Muscle layer of colon (tissue), 2 donors: Measurements from ENCODE around the gene HEXB.

Source experiments
- H3K27ac ChIP-seq: one replicate; pipeline ENCODE4 v1.7.0; 2013; ENCODE audit warnings: low read depth, mild to moderate bottlenecking, low read length, moderate library complexity
- H3K27me3 ChIP-seq, 2 donors: one replicate each; pipeline ENCODE4 v1.7.0; 2013; ENCODE audit warnings: low read length in 2 of 2, mild to moderate bottlenecking in 2 of 2; ENCODE audit not compliant: insufficient read depth in 2 of 2, control insufficient read depth in 1 of 2
- H3K36me3 ChIP-seq: one replicate; pipeline ENCODE4 v1.7.0; 2013; ENCODE audit warnings: mild to moderate bottlenecking, low read length; ENCODE audit not compliant: insufficient read depth
- H3K4me1 ChIP-seq: one replicate; pipeline ENCODE4 v1.7.0; 2013; ENCODE audit warnings: mild to moderate bottlenecking, low read length; ENCODE audit not compliant: insufficient read depth
- H3K4me3 ChIP-seq, 2 donors: one replicate each; pipeline ENCODE4 v1.7.0; 2013; ENCODE audit warnings: low read length in 2 of 2, low read depth in 1 of 2, mild to moderate bottlenecking in 1 of 2, moderate library complexity in 1 of 2
- H3K9ac ChIP-seq: one replicate; pipeline ENCODE4 v1.7.0; 2013; ENCODE audit warnings: low read length
- H3K9me3 ChIP-seq: one replicate; pipeline ENCODE4 v1.7.0; 2013; ENCODE audit warnings: mild to moderate bottlenecking, low read length
- donor health status: abdominal sarcoma.
- donor health status: Adenocarcinoma of cecum.

Gene HEXB

GRCh38 chr5:74643111-74643562 lies 41.9 kb upstream of the HEXB start:
- no peaks in the 10 kb centered on the region for H3K36me3 ChIP-seq
- no peak overlapping the region for H3K9ac ChIP-seq
- no peak overlapping the region for H3K27ac ChIP-seq
- peaks cover 18% of the 10 kb centered on the region for H3K4me1 ChIP-seq
- H3K4me3 ChIP-seq, result no peak overlapping the region
- no peaks in the 10 kb centered on the region for H3K9me3 ChIP-seq
- H3K27me3 ChIP-seq, result no peaks in the 10 kb centered on the region

GRCh38 chr5:74647096-74647495 lies 37.9 kb upstream of the HEXB start:
- Histone ChIP-seq H3K27me3 (no peaks in the 10 kb centered on the region), H3K9me3 (no peaks in the 10 kb centered on the region), H3K27ac (no peak overlapping the region), H3K36me3 (no peaks in the 10 kb centered on the region), H3K4me3 (no peak overlapping the region), H3K9ac (no peak overlapping the region), H3K4me1 (peaks cover 6% of the 10 kb centered on the region)

GRCh38 chr5:74648835-74649293 lies 36.2 kb upstream of the HEXB start:
- H3K9ac ChIP-seq, result no peak overlapping the region
- H3K27ac ChIP-seq, result no peak overlapping the region
- H3K36me3 ChIP-seq, result no peaks in the 10 kb centered on the region
- H3K4me3 ChIP-seq, result no peak overlapping the region
- no peaks in the 10 kb centered on the region for H3K9me3 ChIP-seq
- no peaks in the 10 kb centered on the region for H3K4me1 ChIP-seq
- no peaks in the 10 kb centered on the region for H3K27me3 ChIP-seq

- Histone ChIP-seq H3K9me3 (no peaks in the 10 kb centered on the region), H3K27ac (no peak overlapping the region), H3K4me3 (no peak overlapping the region), H3K4me1 (no peaks in the 10 kb centered on the region), H3K36me3 (no peaks in the 10 kb centered on the region), H3K9ac (no peak overlapping the region), H3K27me3 (no peaks in the 10 kb centered on the region)
Measured at GRCh38 chr5:74649421-74649973, 35.5 kb upstream of the HEXB start.

GRCh38 chr5:74651710-74652109 lies 33.3 kb upstream of the HEXB start:
- no peak overlapping the region for H3K9ac ChIP-seq
- no peaks in the 10 kb centered on the region for H3K4me1 ChIP-seq
- no peaks in the 10 kb centered on the region for H3K36me3 ChIP-seq
- no peaks in the 10 kb centered on the region for H3K9me3 ChIP-seq
- H3K27me3 ChIP-seq, result no peaks in the 10 kb centered on the region
- H3K27ac ChIP-seq, result no peak overlapping the region
- H3K4me3 ChIP-seq, result no peak overlapping the region

GRCh38 chr5:74652576-74652975 lies 32.5 kb upstream of the HEXB start:
- H3K27ac ChIP-seq, result no peak overlapping the region
- H3K4me3 ChIP-seq, result no peak overlapping the region
- H3K4me1 ChIP-seq, result no peaks in the 10 kb centered on the region
- H3K9ac ChIP-seq, result no peak overlapping the region
- H3K27me3 ChIP-seq, result no peaks in the 10 kb centered on the region
- H3K9me3 ChIP-seq, result no peaks in the 10 kb centered on the region
- no peaks in the 10 kb centered on the region for H3K36me3 ChIP-seq

GRCh38 chr5:74653991-74654390 lies 31.0 kb upstream of the HEXB start:
- no peaks in the 10 kb centered on the region for H3K36me3 ChIP-seq
- H3K27me3 ChIP-seq, result no peaks in the 10 kb centered on the region
- no peak overlapping the region for H3K9ac ChIP-seq
- no peak overlapping the region for H3K27ac ChIP-seq
- H3K4me1 ChIP-seq, result no peaks in the 10 kb centered on the region
- no peaks in the 10 kb centered on the region for H3K9me3 ChIP-seq
- no peak overlapping the region for H3K4me3 ChIP-seq

- Histone ChIP-seq H3K9me3 (no peaks in the 10 kb centered on the region), H3K27ac (no peak overlapping the region), H3K9ac (no peak overlapping the region), H3K4me1 (no peaks in the 10 kb centered on the region), H3K36me3 (no peaks in the 10 kb centered on the region), H3K4me3 (no peak overlapping the region), H3K27me3 (no peaks in the 10 kb centered on the region)
Measured at GRCh38 chr5:74655206-74655605, 29.8 kb upstream of the HEXB start.

- Histone ChIP-seq H3K27ac (no peak overlapping the region), H3K9ac (no peak overlapping the region), H3K4me3 (no peak overlapping the region), H3K36me3 (no peaks in the 10 kb centered on the region), H3K9me3 (no peaks in the 10 kb centered on the region), H3K27me3 (no peaks in the 10 kb centered on the region), H3K4me1 (no peaks in the 10 kb centered on the region)
Measured at GRCh38 chr5:74655716-74656115, 29.3 kb upstream of the HEXB start.

- Histone ChIP-seq H3K9ac (no peak overlapping the region), H3K27me3 (no peaks in the 10 kb centered on the region), H3K9me3 (no peaks in the 10 kb centered on the region), H3K27ac (no peak overlapping the region), H3K4me1 (no peaks in the 10 kb centered on the region), H3K4me3 (no peak overlapping the region), H3K36me3 (no peaks in the 10 kb centered on the region)
Measured at GRCh38 chr5:74657165-74657564, 27.9 kb upstream of the HEXB start.

GRCh38 chr5:74659172-74659571 lies 25.9 kb upstream of the HEXB start:
- Histone ChIP-seq H3K4me1 (no peaks in the 10 kb centered on the region), H3K9me3 (no peaks in the 10 kb centered on the region), H3K36me3 (no peaks in the 10 kb centered on the region), H3K9ac (no peak overlapping the region), H3K27ac (no peak overlapping the region), H3K4me3 (no peak overlapping the region), H3K27me3 (no peaks in the 10 kb centered on the region)

- H3K9me3 ChIP-seq, result no peaks in the 10 kb centered on the region
- H3K27ac ChIP-seq, result no peak overlapping the region
- H3K36me3 ChIP-seq, result no peaks in the 10 kb centered on the region
- H3K4me3 ChIP-seq, result no peak overlapping the region
- H3K27me3 ChIP-seq, result no peaks in the 10 kb centered on the region
- no peaks in the 10 kb centered on the region for H3K4me1 ChIP-seq
- H3K9ac ChIP-seq, result no peak overlapping the region
Measured at GRCh38 chr5:74660140-74660539, 24.9 kb upstream of the HEXB start.
